Endothelial cell (in vitro differentiated cells): ENCODE measurements around the gene SLC16A14. TPM values are rescaled to one million over a fixed set of nuclear protein-coding genes. Genes with fewer than 3 reads are reported as not detected.

Experiments
- DNase-seq: peaks from one replicate; pipeline ENCODE4 v3.0.0; 2021; ENCODE audit warnings: low spot score
- H3K27ac Mint-ChIP-seq: one replicate; pipeline ENCODE4 v1.8.0; 2021; ENCODE audit warnings: mixed read lengths, inconsistent platforms; ENCODE audit not compliant: unreplicated experiment
- H3K27me3 Mint-ChIP-seq: one replicate; pipeline ENCODE4 v1.8.0; 2021; ENCODE audit warnings: mild to moderate bottlenecking, moderate library complexity, mixed read lengths, inconsistent platforms; ENCODE audit not compliant: unreplicated experiment
- H3K36me3 Mint-ChIP-seq: one replicate; pipeline ENCODE4 v1.8.0; 2021; ENCODE audit warnings: mild to moderate bottlenecking, low read depth, mixed read lengths, inconsistent platforms; ENCODE audit not compliant: unreplicated experiment
- H3K4me1 Mint-ChIP-seq: one replicate; pipeline ENCODE4 v1.8.0; 2021; ENCODE audit warnings: mild to moderate bottlenecking, mixed read lengths, inconsistent platforms; ENCODE audit not compliant: unreplicated experiment
- H3K4me3 Mint-ChIP-seq: one replicate; pipeline ENCODE4 v1.8.0; 2021; ENCODE audit warnings: mild to moderate bottlenecking, mixed read lengths, inconsistent platforms; ENCODE audit not compliant: unreplicated experiment
- H3K9me3 Mint-ChIP-seq: one replicate; pipeline ENCODE4 v1.8.0; 2021; ENCODE audit warnings: mixed read lengths, inconsistent platforms; ENCODE audit not compliant: unreplicated experiment
- total RNA-seq: library from RNA; stranded (reverse); fragmentation: NEBNext Ultra II Directional; extraction: Animal tissue kit (Norgen Biotek cat#: 25700); gene quantifications from one replicate; pipeline ENCODE4 v1.2.1, GENCODE V29; 2021; ENCODE audit not compliant: unreplicated experiment
- TF ChIP-seq, protein P1 (sequence below): fragments of 200-600 bp; sonication (generic); IDR thresholded peaks from one replicate; pipeline ENCODE4 v1.5.0; 2021; ENCODE audit warnings: antibody characterized with exemption; ENCODE audit not compliant: unreplicated experiment

Gene SLC16A14
- total RNA-seq, 1 donor from 2014 or later, result 0.18 TPM

DNA sequence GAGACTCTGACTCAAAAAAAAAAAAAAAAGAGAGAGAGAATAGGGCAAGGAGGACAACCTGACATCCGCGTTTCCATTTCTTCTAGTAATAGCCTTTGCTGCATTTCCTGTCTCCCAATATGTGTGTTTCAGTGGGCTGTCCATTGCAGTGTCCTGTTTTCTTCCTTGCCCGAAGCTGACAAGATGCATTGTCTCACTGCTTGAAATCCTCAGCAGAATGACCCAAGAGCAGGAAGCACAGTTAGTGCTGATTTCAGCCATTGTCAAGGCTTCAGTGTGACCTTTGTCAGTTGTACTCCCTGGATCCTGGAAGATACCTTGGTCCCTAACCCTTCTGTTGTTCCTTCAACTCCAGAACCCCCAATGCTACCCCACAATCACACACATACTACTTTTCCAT is 71.2 kb downstream of the SLC16A14 start:
- H3K36me3 Mint-ChIP-seq, result no peaks in the 10 kb centered on the region
- peak; percentile 17 for DNase-seq
- H3K27ac Mint-ChIP-seq, result peak overlapping the region; percentile 34
- peaks cover 12% of the 10 kb centered on the region for H3K4me1 Mint-ChIP-seq
- no peak overlapping the region for H3K4me3 Mint-ChIP-seq
- TF ChIP-seq, protein P1, sequence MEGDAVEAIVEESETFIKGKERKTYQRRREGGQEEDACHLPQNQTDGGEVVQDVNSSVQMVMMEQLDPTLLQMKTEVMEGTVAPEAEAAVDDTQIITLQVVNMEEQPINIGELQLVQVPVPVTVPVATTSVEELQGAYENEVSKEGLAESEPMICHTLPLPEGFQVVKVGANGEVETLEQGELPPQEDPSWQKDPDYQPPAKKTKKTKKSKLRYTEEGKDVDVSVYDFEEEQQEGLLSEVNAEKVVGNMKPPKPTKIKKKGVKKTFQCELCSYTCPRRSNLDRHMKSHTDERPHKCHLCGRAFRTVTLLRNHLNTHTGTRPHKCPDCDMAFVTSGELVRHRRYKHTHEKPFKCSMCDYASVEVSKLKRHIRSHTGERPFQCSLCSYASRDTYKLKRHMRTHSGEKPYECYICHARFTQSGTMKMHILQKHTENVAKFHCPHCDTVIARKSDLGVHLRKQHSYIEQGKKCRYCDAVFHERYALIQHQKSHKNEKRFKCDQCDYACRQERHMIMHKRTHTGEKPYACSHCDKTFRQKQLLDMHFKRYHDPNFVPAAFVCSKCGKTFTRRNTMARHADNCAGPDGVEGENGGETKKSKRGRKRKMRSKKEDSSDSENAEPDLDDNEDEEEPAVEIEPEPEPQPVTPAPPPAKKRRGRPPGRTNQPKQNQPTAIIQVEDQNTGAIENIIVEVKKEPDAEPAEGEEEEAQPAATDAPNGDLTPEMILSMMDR, result no peak
- no peaks in the 10 kb centered on the region for H3K9me3 Mint-ChIP-seq
- peaks cover 3% of the 10 kb centered on the region for H3K27me3 Mint-ChIP-seq

DNA sequence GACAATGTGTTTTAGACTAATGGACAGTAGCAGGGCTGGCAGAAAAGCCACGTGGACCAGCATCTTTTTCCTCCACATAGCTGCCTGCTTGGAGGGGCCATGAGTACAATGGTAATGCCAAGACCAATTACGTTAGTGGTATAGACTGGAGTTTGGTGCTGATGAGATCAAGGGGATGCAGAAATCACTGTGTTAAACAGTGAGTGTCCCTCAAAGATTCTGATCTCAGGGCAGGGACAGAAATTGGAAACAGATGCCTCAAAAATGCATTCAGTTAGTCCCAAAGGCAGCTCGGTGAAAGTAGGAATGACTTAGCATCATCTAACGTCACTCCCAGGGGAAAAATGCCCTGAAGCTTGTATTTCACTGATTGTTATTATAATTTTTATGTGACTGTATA is 72.4 kb downstream of the SLC16A14 start:
- Mint-ChIP-seq H3K4me3 (no peak overlapping the region), H3K9me3 (no peaks in the 10 kb centered on the region), H3K27ac (no peak overlapping the region), H3K36me3 (no peaks in the 10 kb centered on the region), H3K4me1 (peaks cover 12% of the 10 kb centered on the region), H3K27me3 (peaks cover 2% of the 10 kb centered on the region)
- DNase-seq, result no peak
- TF ChIP-seq, protein P1, result no peak

GRCh38 chr2:229993236-229993635 is 75.5 kb downstream of the SLC16A14 start:
- H3K4me1 Mint-ChIP-seq, result peaks cover 12% of the 10 kb centered on the region
- no peak for DNase-seq
- peaks cover 2% of the 10 kb centered on the region for H3K27me3 Mint-ChIP-seq
- TF ChIP-seq, protein P1, result no peak
- no peak overlapping the region for H3K27ac Mint-ChIP-seq
- H3K9me3 Mint-ChIP-seq, result no peaks in the 10 kb centered on the region
- H3K4me3 Mint-ChIP-seq, result no peak overlapping the region
- no peaks in the 10 kb centered on the region for H3K36me3 Mint-ChIP-seq

Other genes with a start within 250 kb of the SLC16A14 start
- 363 TPM for gene TRIP12, start 146.9 kb downstream of the SLC16A14 start, total RNA-seq
- gene FBXO36, start 146.4 kb downstream of the SLC16A14 start, total RNA-seq, result 3.6 TPM
- gene SP110, start 151.1 kb upstream of the SLC16A14 start, total RNA-seq, result 5.3 TPM
- gene SP140, start 156.8 kb upstream of the SLC16A14 start, total RNA-seq, result not detected